ENCODE results near the gene THAP7. TPM values are rescaled to one million over a fixed set of nuclear protein-coding genes. Genes with fewer than 3 reads are reported as not detected.

The THAP7 gene
- total RNA-seq, 2 experiments from 2014 or later = 25.1 to 27.2 TPM

DNA sequence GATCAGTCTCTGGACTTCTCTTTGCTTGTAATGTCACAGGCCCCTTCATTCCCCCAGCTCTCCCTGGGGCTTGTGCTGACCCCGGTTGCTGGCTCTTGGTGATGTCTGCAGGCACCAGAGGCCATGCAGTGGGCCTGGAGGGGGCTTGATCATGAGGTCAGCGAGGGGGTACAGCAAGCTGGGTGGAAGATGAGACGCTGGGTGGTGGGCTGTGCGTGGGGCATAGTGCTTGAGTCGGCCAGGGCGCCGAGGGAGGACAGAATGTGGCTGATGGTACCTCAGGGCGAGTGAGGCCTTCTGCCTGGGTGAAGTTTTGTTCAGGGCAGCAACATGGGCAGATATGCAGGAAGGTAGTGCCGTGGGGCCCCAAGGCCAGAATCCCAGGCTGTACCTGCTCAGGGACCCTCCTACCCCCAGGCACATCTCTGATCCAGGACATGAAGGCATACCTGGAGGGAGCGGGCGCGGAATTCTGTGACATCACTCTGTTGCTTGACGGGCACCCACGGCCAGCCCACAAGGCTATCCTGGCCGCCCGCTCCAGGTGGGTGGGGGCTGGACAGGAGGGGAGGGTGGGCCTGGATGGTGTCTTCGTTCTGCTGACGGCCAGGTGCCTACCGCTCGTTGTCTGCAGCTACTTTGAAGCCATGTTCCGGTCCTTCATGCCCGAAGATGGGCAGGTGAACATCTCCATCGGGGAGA lies 6.4 kb downstream of the THAP7 start:
- POLR2A ChIA-PET = no interaction called here
- no peak overlapping the region for H3K27ac Mint-ChIP-seq
- no peaks in the 10 kb centered on the region for H3K9me3 Mint-ChIP-seq (ENCODE audit: low read depth)
- CTCF ChIA-PET = no interaction called here
- H3K36me3 Mint-ChIP-seq (ENCODE audit: low read depth) = peaks cover 12% of the 10 kb centered on the region
- peaks cover 10% of the 10 kb centered on the region for H3K4me1 Mint-ChIP-seq
- ATAC-seq = no peak
- no peak overlapping the region for H3K4me3 Mint-ChIP-seq
- DNase-seq = no peak
- intact Hi-C loops (cut with DNase I, micrococcal nuclease) = no loop called here
- no peaks in the 10 kb centered on the region for H3K27me3 Mint-ChIP-seq

DNA sequence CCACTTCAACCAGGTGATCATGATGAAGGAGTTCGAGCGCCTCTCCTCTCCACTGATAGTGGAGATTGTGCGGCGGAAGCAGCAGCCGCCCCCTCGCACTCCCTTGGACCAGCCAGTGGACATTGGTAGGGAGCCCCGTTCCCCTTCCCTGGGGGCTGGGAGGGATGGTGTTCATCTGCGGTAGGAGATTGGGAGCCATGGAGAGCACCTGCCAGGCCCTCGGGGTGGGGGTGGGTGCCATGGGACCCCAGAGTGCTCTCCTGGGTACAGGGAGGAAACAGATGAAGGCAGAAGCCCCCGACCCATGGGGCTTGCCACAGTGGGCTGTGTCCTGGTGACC lies 7.0 kb downstream of the THAP7 start:
- Mint-ChIP-seq H3K4me1 (peaks cover 4% of the 10 kb centered on the region), H3K36me3 (ENCODE audit: low read depth) (peaks cover 11% of the 10 kb centered on the region), H3K27me3 (no peaks in the 10 kb centered on the region), H3K4me3 (no peak overlapping the region), H3K9me3 (ENCODE audit: low read depth) (no peaks in the 10 kb centered on the region), H3K27ac (no peak overlapping the region)
- POLR2A ChIA-PET = interaction anchor here (2.0 kb wide), 1 partner anchor 13 kb away, joined by 4 read pairs; the partner anchor contains the start of gene LZTR1
- no peak for ATAC-seq
- intact Hi-C loops (cut with DNase I, micrococcal nuclease) = no loop called here
- CTCF ChIA-PET = no interaction called here
- no peak for DNase-seq

DNA sequence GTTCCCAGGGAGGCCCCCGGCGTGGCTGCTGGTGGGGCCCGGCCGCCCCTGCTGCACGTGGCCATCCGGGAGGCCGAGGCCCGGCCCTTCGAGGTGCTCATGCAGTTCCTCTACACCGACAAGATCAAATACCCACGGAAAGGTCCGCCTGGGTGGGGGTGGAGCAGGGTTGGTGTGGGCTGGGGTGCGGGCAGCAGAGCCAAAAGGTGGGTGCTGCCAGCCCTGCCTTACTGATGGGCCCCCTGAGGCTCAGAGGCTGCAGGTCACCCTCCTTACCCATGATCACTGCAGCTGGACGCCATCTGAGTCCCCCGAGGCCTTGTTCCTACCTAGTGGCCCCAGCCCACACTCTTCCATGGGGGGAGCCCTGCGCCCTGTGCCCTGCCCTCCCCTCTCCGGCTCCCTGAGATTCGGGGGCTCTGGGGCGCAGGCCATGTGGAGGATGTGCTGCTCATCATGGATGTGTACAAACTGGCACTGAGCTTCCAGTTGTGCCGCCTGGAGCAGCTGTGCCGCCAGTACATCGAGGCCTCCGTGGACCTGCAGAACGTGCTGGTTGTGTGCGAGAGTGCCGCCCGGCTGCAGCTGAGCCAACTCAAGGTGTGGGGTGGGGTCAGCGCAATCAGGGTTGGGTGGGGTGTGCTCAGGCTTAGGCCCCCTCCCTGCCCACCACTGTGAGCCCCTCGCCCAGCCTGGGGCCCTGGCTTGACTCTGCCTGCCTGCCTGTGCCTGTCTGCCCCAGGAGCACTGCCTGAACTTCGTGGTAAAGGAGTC lies 7.6 kb downstream of the THAP7 start:
- Mint-ChIP-seq H3K4me3 (no peak overlapping the region), H3K9me3 (ENCODE audit: low read depth) (no peaks in the 10 kb centered on the region), H3K27ac (no peak overlapping the region), H3K4me1 (peaks cover 3% of the 10 kb centered on the region), H3K36me3 (ENCODE audit: low read depth) (peaks cover 9% of the 10 kb centered on the region), H3K27me3 (no peaks in the 10 kb centered on the region)
- ATAC-seq = no peak
- ChIA-PET CTCF (no interaction called here), POLR2A (interaction anchor here (2.0 kb wide), 1 partner anchor 12 kb away, joined by 4 read pairs; the partner anchor contains the start of gene LZTR1)
- intact Hi-C loops (cut with DNase I, micrococcal nuclease) = no loop called here
- DNase-seq = no peak

DNA sequence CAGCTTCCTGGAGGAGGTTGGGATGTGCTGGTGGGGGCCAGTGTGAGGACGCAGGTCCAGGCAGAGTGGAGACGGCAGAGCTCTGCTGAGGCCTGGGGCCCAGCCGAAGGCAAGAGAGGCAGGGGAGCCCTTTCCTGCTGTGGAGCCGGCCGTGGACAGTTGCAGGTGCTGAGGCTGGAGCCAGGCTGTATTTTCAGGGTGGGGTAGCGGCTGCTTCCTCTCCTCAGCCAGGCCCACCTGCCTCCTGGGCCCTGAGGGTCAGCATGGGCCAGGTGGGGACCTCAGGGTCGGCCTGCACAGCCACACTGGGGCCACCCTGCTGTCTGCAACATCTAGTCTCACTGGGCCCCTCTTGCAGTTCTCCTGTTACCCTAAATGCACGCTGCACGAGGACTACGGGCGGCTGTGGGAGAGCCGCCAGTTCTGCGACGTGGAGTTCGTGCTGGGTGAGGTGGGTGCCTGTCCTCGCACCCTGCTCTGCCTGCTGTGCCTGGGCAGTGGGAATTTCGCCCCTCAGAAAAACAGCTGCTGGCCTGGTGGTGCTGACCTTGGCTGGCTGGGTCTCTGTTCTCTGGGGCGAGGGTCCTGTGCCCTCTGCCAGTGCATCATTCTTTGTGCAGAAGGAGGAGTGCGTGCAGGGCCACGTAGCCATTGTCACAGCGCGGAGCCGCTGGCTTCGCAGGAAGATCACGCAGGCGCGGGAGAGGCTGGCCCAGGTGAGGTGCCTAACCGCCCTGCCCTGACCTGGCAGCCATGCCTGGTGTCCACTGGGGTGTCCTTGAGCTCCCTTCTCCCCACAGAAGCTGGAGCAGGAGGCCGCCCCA lies 8.4 kb downstream of the THAP7 start:
- Mint-ChIP-seq H3K9me3 (ENCODE audit: low read depth) (no peaks in the 10 kb centered on the region), H3K4me3 (no peak overlapping the region), H3K27me3 (no peaks in the 10 kb centered on the region), H3K27ac (no peak overlapping the region), H3K36me3 (ENCODE audit: low read depth) (peaks cover 6% of the 10 kb centered on the region), H3K4me1 (peaks cover 3% of the 10 kb centered on the region)
- ATAC-seq (no peak), DNase-seq (no peak)
- ChIA-PET CTCF (no interaction called here), POLR2A (interaction anchor here (2.0 kb wide), 1 partner anchor 11 kb away, joined by 4 read pairs; the partner anchor contains the start of gene LZTR1)
- intact Hi-C loops (cut with DNase I, micrococcal nuclease) = no loop called here

DNA sequence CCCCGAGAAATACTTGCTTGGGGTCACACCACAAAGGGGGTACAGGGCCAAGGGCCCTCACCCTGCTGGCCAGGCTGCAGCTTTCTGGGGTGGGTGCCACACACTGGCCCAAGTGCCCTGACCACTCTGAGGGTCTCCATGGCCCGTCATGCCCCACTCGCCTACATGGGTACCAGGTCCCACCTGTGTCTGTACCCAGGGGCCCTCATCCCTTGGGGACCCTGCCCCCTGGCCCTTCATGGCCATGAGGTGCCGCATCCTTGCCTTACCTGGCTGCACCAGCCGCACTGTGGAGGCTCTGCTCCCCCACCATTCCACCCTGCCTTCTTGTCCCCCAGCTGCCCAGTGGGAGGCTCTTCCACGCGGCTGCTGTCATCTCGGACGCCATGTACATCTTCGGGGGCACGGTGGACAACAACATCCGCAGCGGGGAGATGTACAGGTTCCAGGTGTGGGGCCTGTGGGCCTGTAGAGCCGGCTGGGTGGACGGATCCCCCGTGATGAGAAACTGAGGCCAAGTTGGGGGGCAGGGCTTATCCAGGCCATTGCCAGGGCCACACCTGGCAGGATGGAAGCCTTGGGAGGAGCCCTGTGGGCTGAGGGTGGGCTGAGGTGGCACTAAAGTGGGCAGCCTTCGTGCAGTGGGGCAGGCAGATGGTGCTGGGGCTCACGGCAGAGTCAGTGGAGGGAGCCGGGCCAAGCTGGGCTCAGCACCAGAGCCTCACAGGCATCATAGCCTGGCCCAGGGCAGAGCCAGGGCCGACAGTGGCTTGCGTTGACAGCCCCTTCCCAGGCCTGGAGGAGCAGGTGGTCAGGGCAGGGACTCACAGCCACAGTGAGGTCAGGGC lies 9.2 kb downstream of the THAP7 start:
- POLR2A ChIA-PET = interaction anchor here (2.0 kb wide), 1 partner anchor 11 kb away, joined by 4 read pairs; the partner anchor contains the start of gene LZTR1
- no peak overlapping the region for H3K27ac Mint-ChIP-seq
- H3K27me3 Mint-ChIP-seq = no peaks in the 10 kb centered on the region
- peaks cover 6% of the 10 kb centered on the region for H3K36me3 Mint-ChIP-seq (ENCODE audit: low read depth)
- no peaks in the 10 kb centered on the region for H3K4me1 Mint-ChIP-seq
- H3K4me3 Mint-ChIP-seq = no peak overlapping the region
- intact Hi-C loops (cut with DNase I, micrococcal nuclease) = no loop called here
- DNase-seq (no peak), ATAC-seq (no peak)
- CTCF ChIA-PET = interaction anchor here (0.6 kb wide), 1 partner anchor 71 kb away, joined by 3 read pairs; no protein-coding TSS in a partner anchor
- H3K9me3 Mint-ChIP-seq (ENCODE audit: low read depth) = no peaks in the 10 kb centered on the region

DNA sequence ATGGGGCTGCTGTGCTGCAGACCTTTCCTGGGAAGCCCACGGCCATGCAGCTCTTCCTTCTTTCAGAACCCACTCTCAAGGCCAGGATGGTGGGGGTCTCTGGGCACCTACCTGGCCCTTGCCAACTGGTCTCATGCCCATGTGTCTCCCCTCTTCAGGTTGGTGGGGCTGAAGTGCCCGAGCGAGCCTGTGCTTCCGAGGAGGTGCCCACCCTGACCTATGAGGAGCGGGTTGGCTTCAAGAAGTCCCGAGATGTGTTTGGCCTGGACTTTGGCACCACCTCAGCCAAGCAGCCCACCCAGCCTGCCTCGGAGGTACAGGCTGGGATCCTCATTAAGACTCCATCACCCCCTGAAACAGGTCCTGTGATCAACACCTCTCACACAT lies 9.9 kb downstream of the THAP7 start:
- Mint-ChIP-seq H3K4me1 (no peaks in the 10 kb centered on the region), H3K4me3 (no peak overlapping the region), H3K9me3 (ENCODE audit: low read depth) (no peaks in the 10 kb centered on the region), H3K36me3 (ENCODE audit: low read depth) (peaks cover 6% of the 10 kb centered on the region), H3K27me3 (no peaks in the 10 kb centered on the region), H3K27ac (no peak overlapping the region)
- intact Hi-C loops (cut with DNase I, micrococcal nuclease) = no loop called here
- CTCF ChIA-PET = interaction anchor here (0.6 kb wide), 1 partner anchor 70 kb away, joined by 3 read pairs; no protein-coding TSS in a partner anchor
- POLR2A ChIA-PET = no interaction called here
- DNase-seq (no peak), ATAC-seq (no peak)

DNA sequence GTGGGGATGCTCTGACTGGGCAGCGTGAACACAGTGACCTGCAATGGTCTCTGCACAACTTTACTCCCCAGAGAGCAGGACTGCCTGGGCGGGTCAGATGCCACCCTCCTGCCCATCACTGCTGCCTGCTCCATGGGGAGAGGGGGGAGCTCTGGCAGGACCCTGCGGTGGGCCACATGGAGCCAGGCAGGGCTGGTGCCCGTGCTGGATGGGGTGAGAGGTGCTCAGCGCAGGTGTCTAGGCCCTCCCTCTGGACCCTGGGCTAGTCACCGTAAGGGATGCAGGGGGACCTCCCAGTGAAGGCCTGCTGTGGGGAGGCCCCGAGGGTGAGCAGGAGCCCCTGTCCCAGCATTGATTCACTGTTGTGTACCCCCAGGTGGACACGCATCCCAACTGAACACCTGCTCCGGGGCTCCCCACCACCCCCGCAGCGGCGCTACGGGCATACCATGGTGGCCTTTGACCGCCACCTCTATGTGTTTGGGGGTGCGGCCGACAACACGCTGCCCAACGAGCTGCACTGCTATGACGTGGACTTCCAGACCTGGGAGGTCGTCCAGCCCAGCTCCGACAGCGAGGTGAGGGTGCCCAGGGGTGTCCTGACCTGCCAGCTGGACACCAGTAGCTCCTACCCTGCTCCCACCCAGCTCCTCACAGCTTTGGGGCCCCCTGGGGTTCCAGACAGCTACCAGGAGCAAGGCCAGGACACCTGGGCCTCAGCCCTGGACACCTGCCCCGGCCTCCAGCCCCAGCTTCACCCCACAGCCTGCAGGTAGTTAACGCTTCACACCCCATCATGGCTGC lies 10.5 kb downstream of the THAP7 start:
- CTCF ChIA-PET = no interaction called here
- Mint-ChIP-seq H3K27me3 (no peaks in the 10 kb centered on the region), H3K27ac (no peak overlapping the region), H3K4me3 (no peak overlapping the region), H3K9me3 (ENCODE audit: low read depth) (no peaks in the 10 kb centered on the region), H3K36me3 (ENCODE audit: low read depth) (peaks cover 9% of the 10 kb centered on the region), H3K4me1 (no peaks in the 10 kb centered on the region)
- ATAC-seq = no peak
- no peak for DNase-seq
- POLR2A ChIA-PET = interaction anchor here (1.1 kb wide), 1 partner anchor 12 kb away, joined by 3 read pairs; no protein-coding TSS in a partner anchor
- intact Hi-C loops (cut with DNase I, micrococcal nuclease) = no loop called here

DNA sequence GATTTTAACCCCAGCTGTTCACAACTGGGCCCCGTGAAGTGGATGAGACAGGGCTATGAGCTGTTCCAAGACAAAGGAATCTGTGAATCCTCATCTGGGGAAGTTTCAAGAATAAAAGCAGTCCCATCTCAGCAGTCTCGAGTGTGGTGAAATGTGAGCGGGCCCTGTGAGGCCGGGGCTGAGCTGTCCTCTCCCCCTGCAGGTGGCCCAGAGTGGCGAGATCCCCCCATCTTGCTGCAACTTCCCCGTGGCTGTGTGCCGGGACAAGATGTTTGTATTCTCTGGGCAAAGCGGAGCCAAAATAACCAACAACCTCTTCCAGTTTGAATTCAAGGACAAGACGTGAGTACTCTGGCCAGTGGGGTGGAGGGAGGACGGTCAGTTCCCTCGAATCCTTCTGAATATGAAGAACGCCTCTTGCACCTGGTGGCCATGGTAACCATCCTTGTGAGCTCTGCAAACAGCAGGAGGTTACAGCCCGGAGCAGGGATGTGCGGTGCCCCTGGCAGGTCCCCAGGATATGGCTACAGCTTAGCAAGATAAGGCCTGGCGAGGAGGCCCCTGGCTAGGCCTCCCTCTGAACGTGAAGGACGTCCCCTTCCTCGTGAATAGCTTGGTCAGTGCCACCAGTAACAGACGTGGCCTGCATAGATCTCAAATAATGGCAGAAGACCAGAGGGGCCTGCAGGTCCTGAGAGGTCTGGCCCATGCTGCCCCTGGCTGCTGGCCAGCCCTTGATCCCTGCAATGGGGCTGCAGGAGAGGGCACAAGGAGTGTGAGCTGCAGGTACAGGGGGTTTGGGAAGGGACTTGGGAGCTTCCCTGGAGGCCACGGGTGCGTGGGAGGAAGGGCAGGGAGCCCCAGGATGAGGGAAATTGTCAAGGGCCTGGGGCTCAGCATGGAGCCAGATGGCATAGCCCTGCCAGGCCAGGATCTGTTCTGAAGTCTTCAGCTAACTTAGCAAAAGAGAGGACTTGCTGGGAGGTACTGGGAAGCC lies 11.4 kb downstream of the THAP7 start:
- no peak overlapping the region for H3K27ac Mint-ChIP-seq
- H3K36me3 Mint-ChIP-seq (ENCODE audit: low read depth) = peaks cover 11% of the 10 kb centered on the region

DNA sequence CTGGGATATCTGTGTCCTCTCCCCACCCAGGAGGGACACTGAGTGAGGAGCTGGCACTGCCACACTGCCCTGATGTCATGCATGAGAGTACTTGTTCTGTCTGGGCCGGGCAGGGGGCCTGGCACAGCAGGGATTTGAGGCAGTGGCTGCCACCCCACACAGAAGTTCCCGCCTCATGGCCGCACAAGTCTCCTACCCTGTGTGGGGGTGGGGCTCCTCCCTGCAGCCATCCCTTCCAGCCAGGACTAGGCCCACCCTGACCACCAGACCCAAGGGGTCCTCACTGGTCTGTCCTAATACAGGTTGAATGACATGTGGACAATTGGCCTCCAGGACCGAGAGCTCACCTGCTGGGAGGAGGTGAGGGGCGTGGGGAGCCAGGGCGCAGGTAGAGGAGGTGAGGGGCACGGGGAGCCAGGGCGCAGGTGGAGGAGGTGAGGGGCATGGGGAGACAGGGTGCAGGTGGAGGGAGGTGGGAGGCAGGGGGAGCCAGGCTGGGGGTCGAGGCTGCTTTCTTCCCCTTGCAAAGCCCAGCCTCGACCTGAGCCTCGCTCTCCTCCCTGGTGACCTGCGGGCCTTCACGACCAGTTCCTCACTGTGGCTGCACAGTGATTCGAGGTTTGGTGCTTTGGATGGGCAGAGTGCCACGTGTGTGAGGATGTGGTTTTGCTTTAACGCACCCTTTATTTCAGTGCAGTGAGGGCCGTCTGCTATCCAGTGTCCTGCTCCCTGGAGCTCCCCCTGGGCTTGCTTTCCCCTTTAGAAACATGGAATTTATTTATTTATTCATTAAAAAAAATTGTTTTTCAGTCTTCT lies 12.4 kb downstream of the THAP7 start:
- POLR2A ChIA-PET = no interaction called here

More for the DNA sequence above, 11.4 kb downstream of the THAP7 start:
- H3K4me3 Mint-ChIP-seq = no peak overlapping the region
- no peak for DNase-seq
- ATAC-seq = no peak
- CTCF ChIA-PET = interaction anchor here (0.6 to 1.0 kb wide), 2 partner anchors 9 to 10 kb away, joined by 3 to 4 read pairs; partner anchors contain the start of gene LZTR1
- POLR2A ChIA-PET = interaction anchor here (1.1 kb wide), 1 partner anchor 11 kb away, joined by 3 read pairs; no protein-coding TSS in a partner anchor
- no peaks in the 10 kb centered on the region for H3K27me3 Mint-ChIP-seq
- no peaks in the 10 kb centered on the region for H3K4me1 Mint-ChIP-seq
- intact Hi-C loops (cut with DNase I, micrococcal nuclease) = no loop called here
- H3K9me3 Mint-ChIP-seq (ENCODE audit: low read depth) = no peaks in the 10 kb centered on the region

More for the DNA sequence above, 12.4 kb downstream of the THAP7 start:
- Mint-ChIP-seq H3K27ac (no peak overlapping the region), H3K4me1 (no peaks in the 10 kb centered on the region), H3K9me3 (ENCODE audit: low read depth) (no peaks in the 10 kb centered on the region), H3K27me3 (no peaks in the 10 kb centered on the region), H3K4me3 (no peak overlapping the region), H3K36me3 (ENCODE audit: low read depth) (peaks cover 9% of the 10 kb centered on the region)
- CTCF ChIA-PET = interaction anchor here (1.0 kb wide), 1 partner anchor 8 kb away, joined by 4 read pairs; the partner anchor contains the start of gene LZTR1
- intact Hi-C loops (cut with DNase I, micrococcal nuclease) = no loop called here
- DNase-seq = no peak
- ATAC-seq = no peak

Measured in activated CD4-positive, alpha-beta T cell treated with anti-CD3 and anti-CD28 coated beads for 36 hours (primary cell).